ENCODE measurements around the gene NR2E1.

- TF ChIP-seq CTCF (conservative IDR thresholded peaks at IDR 0.05; ENCODE audit: low read length) (peak; percentile 48), EZH2phosphoT487 (IDR thresholded peaks at IDR 0.05; ENCODE audit: borderline replicate concordance) (no peak)
Observed at GRCh38 chr6:108175592-108176279, 9.9 kb downstream of the NR2E1 start.
